WTC11 (cell line): ENCODE results near the gene PSME2. TPM values are rescaled to one million over a fixed set of nuclear protein-coding genes. Genes with fewer than 3 reads are reported as not detected.

Source experiments
- ATAC-seq: fragments of 200-7000 bp; cut with Tn5 transposase; 2 replicates; pipeline ENCODE4 v1.10.0; 2021; ENCODE audit warnings: mild to moderate bottlenecking, moderate library complexity
- CTCF ChIA-PET: fragments of 300-600 bp; sonication (Branson Sonifier 250); formaldehyde crosslinking; loops from one replicate; lab custom pipeline; 2021; ENCODE audit warnings: antibody characterized with exemption; lab: Charles Lee
- POLR2A ChIA-PET: fragments of 350-600 bp; sonication (Branson Sonifier 250); formaldehyde crosslinking; loops from one replicate; lab custom pipeline; 2021; ENCODE audit warnings: antibody characterized with exemption; lab: Charles Lee
- DNase-seq: peaks from one replicate; pipeline ENCODE4 v3.0.0; 2021; ENCODE audit warnings: low spot score
- H3K27ac Mint-ChIP-seq: 2 replicates; pipeline ENCODE4 v1.8.0; 2021; ENCODE audit warnings: mixed read lengths
- H3K27me3 Mint-ChIP-seq: 2 replicates; pipeline ENCODE4 v1.8.0; 2021; ENCODE audit warnings: low read depth, mild to moderate bottlenecking, moderate library complexity, mixed read lengths
- H3K36me3 Mint-ChIP-seq: 2 replicates; pipeline ENCODE4 v1.8.0; 2021; ENCODE audit warnings: mixed read lengths
- H3K4me1 Mint-ChIP-seq: 2 replicates; pipeline ENCODE4 v1.8.0; 2022; ENCODE audit warnings: mixed read lengths
- H3K4me3 Mint-ChIP-seq: 2 replicates; pipeline ENCODE4 v1.8.0; 2021; ENCODE audit warnings: mild to moderate bottlenecking, moderate library complexity, mixed read lengths
- H3K9me3 Mint-ChIP-seq: 2 replicates; pipeline ENCODE4 v1.8.0; 2021; ENCODE audit warnings: mixed read lengths
- ARID4B ChIP-seq: sonication (generic); formaldehyde crosslinking; IDR thresholded peaks from 2 replicates; pipeline ENCODE4 v1.8.0; 2023; ENCODE audit warnings: missing genetic modification reagents, mild to moderate bottlenecking, borderline replicate concordance
- ATF2 ChIP-seq: sonication (generic); formaldehyde crosslinking; IDR thresholded peaks from 2 replicates; pipeline ENCODE4 v1.8.1; 2022; ENCODE audit warnings: low read depth, missing genetic modification reagents, borderline replicate concordance
- CBFB ChIP-seq: sonication (generic); formaldehyde crosslinking; IDR thresholded peaks from 2 replicates; pipeline ENCODE4 v1.8.1; 2022; ENCODE audit warnings: mild to moderate bottlenecking, low read depth, missing genetic modification reagents
- CREB1 ChIP-seq: sonication (generic); formaldehyde crosslinking; IDR thresholded peaks from 2 replicates; pipeline ENCODE4 v1.8.0; 2023; ENCODE audit warnings: mild to moderate bottlenecking, missing genetic modification reagents
- CREM ChIP-seq: sonication (generic); formaldehyde crosslinking; IDR thresholded peaks from 2 replicates; pipeline ENCODE4 v1.8.1; 2022; ENCODE audit warnings: mild to moderate bottlenecking, missing genetic modification reagents, moderate library complexity
- CTCF ChIP-seq: fragments of 200-600 bp; IDR thresholded peaks from 2 replicates; pipeline ENCODE4 v1.8.0; 2022; ENCODE audit warnings: antibody characterized with exemption
- E2F1 ChIP-seq: sonication (generic); formaldehyde crosslinking; IDR thresholded peaks from 2 replicates; pipeline ENCODE4 v1.8.0; 2022; ENCODE audit warnings: mild to moderate bottlenecking, missing genetic modification reagents
- FOXJ3 ChIP-seq: sonication (generic); formaldehyde crosslinking; IDR thresholded peaks from 2 replicates; pipeline ENCODE4 v1.9.0; 2021; ENCODE audit warnings: missing genetic modification reagents, mild to moderate bottlenecking, borderline replicate concordance
- FOXP1 ChIP-seq: sonication (generic); formaldehyde crosslinking; IDR thresholded peaks from 2 replicates; pipeline ENCODE4 v1.8.0; 2022; ENCODE audit warnings: missing genetic modification reagents, mild to moderate bottlenecking, moderate library complexity, borderline replicate concordance
- IRF1 ChIP-seq: sonication (generic); formaldehyde crosslinking; IDR thresholded peaks from 2 replicates; pipeline ENCODE4 v1.8.0; 2023; ENCODE audit warnings: missing genetic modification reagents
- NFE2L1 ChIP-seq: sonication (generic); formaldehyde crosslinking; IDR thresholded peaks from 2 replicates; pipeline ENCODE4 v1.8.1; 2023; ENCODE audit warnings: missing genetic modification reagents
- PRRX2 ChIP-seq: fragments of 250-450 bp; sonication (Bioruptor Pico); IDR thresholded peaks from 2 replicates; pipeline ENCODE4 v1.8.0; 2021; ENCODE audit warnings: mild to moderate bottlenecking
- RELA ChIP-seq: sonication (generic); formaldehyde crosslinking; IDR thresholded peaks from 2 replicates; pipeline ENCODE4 v1.8.1; 2022; ENCODE audit warnings: missing genetic modification reagents, mild to moderate bottlenecking, borderline replicate concordance
- SOX15 ChIP-seq: fragments of 250-450 bp; sonication (Bioruptor Pico); IDR thresholded peaks from 2 replicates; pipeline ENCODE4 v1.9.0; 2021; ENCODE audit warnings: mild to moderate bottlenecking
- TEAD1 ChIP-seq: sonication (generic); formaldehyde crosslinking; IDR thresholded peaks from 2 replicates; pipeline ENCODE4 v1.8.0; 2022; ENCODE audit warnings: mild to moderate bottlenecking, missing genetic modification reagents
- TEAD4 ChIP-seq: sonication (generic); formaldehyde crosslinking; IDR thresholded peaks from 2 replicates; pipeline ENCODE4 v1.8.0; 2022; ENCODE audit warnings: mild to moderate bottlenecking, missing genetic modification reagents
- ZNF317 ChIP-seq: sonication (generic); formaldehyde crosslinking; IDR thresholded peaks from 2 replicates; pipeline ENCODE4 v1.8.1; 2023; ENCODE audit warnings: low read depth, mild to moderate bottlenecking, moderate library complexity, missing genetic modification reagents, borderline replicate concordance
- total RNA-seq: library from RNA; stranded (reverse); gene quantifications from 3 replicates; pipeline ENCODE4 v1.2.3, GENCODE V29; 2021
- TF ChIP-seq, protein P1 (sequence below): sonication (generic); formaldehyde crosslinking; IDR thresholded peaks from 2 replicates; pipeline ENCODE4 v1.8.0; 2022; ENCODE audit warnings: mild to moderate bottlenecking, missing genetic modification reagents
- TF ChIP-seq, protein P2 (sequence below): sonication (generic); formaldehyde crosslinking; IDR thresholded peaks from 2 replicates; pipeline ENCODE4 v1.8.1; 2022; ENCODE audit warnings: missing genetic modification reagents, borderline replicate concordance
- TF ChIP-seq, protein P3 (sequence below): fragments of 250-450 bp; sonication (Bioruptor Pico); IDR thresholded peaks from 2 replicates; pipeline ENCODE4 v1.9.0; 2021; ENCODE audit warnings: moderate library complexity, mild to moderate bottlenecking, inconsistent platforms, borderline replicate concordance

The PSME2 gene
- total RNA-seq, 1 experiment from 2014 or later: 103 TPM

DNA sequence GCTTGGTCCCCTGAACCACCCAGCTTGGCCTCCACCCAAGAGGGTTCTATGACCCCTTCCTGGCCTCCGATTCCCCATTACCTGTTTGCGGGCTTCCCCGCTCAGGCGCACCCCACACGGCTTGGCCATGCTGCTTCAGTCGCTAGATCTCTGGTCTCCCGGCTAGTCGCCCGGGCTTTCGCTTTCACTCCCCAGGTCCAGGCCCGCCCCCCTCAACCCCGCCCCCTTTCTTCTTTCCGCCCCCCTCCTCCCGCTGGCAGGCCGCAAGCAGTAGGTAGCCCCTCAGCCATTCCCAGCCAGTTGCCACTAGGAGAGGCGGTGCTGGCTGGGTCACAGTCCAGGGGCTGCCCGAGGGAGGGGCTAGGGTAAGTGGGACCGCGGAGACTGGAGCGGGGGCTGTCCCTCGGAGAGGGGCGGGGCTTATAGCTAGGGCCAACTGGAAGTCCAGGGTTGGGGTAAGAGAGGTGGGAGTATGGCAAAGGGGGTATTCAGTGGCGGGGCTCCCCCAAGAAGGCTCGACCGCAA lies at the start of gene PSME2 (continued):
- no peak for TF ChIP-seq CTCF
- TF ChIP-seq PRRX2: no peak
- TF ChIP-seq NFE2L1 (CRISPR knock-in tag): no peak
- TF ChIP-seq, protein P1, sequence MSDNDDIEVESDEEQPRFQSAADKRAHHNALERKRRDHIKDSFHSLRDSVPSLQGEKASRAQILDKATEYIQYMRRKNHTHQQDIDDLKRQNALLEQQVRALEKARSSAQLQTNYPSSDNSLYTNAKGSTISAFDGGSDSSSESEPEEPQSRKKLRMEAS (CRISPR knock-in tag): 0 out of 2 replicates have a peak, but pooled peaks have one; percentile 9
- TF ChIP-seq, protein P2, sequence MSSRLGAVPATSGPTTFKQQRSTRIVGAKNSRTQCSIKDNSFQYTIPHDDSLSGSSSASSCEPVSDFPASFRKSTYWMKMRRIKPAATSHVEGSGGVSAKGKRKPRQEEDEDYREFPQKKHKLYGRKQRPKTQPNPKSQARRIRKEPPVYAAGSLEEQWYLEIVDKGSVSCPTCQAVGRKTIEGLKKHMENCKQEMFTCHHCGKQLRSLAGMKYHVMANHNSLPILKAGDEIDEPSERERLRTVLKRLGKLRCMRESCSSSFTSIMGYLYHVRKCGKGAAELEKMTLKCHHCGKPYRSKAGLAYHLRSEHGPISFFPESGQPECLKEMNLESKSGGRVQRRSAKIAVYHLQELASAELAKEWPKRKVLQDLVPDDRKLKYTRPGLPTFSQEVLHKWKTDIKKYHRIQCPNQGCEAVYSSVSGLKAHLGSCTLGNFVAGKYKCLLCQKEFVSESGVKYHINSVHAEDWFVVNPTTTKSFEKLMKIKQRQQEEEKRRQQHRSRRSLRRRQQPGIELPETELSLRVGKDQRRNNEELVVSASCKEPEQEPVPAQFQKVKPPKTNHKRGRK (CRISPR knock-in tag): no peak
- TF ChIP-seq SOX15 (CRISPR knock-in tag): no peak
- no peak for TF ChIP-seq TEAD1 (CRISPR knock-in tag)

- Mint-ChIP-seq H3K9me3 (peaks cover 8% of the 10 kb centered on the region), H3K27me3 (no peaks in the 10 kb centered on the region), H3K36me3 (peaks cover 34% of the 10 kb centered on the region), H3K27ac (peak within 1 kb of the TSS; percentile 97), H3K4me3 (peak within 1 kb of the TSS; percentile 94), H3K4me1 (peaks cover 23% of the 10 kb centered on the region)
- DNase-seq (peak; percentile 84), ATAC-seq (peak; percentile 86)
- CTCF ChIA-PET: interaction anchor here (0.7 to 1.8 kb wide), 15 partner anchors 12 to 628 kb away, joined by 3 to 16 read pairs (median 4); partner anchors contain the start of genes AP1G2, CHMP4A, CIDEB and DCAF11
- POLR2A ChIA-PET: interaction anchor here (0.6 to 1.9 kb wide), 16 partner anchors 16 to 132 kb away, joined by 3 to 20 read pairs (median 5); partner anchors contain the start of genes CHMP4A, DCAF11, IRF9 and MDP1
- TF ChIP-seq TEAD4 (peak; percentile 56; the same call in 1 of the 2 replicates), IRF1 (CRISPR knock-in tag) (peak; percentile 87; the same call in 1 of the 2 replicates), ARID4B (CRISPR knock-in tag) (peak; percentile 89; the same call in 1 of the 2 replicates), CREM (CRISPR knock-in tag) (peak; percentile 61; the same call in 1 of the 2 replicates), FOXJ3 (0 out of 2 replicates have a peak, but pooled peaks have one; percentile 25), ZNF317 (CRISPR knock-in tag) (0 out of 2 replicates have a peak, but pooled peaks have one; percentile 10), FOXP1 (peak; percentile 54; the same call in 1 of the 2 replicates), CBFB (CRISPR knock-in tag) (peak; percentile 93), SOX15 (CRISPR knock-in tag) (no peak), E2F1 (peak; percentile 80), NFE2L1 (CRISPR knock-in tag) (peak; percentile 87), TEAD1 (CRISPR knock-in tag) (peak; percentile 72), CREB1 (CRISPR knock-in tag) (no peak), ATF2 (CRISPR knock-in tag) (no peak), RELA (CRISPR knock-in tag) (peak; percentile 70; the same call in 1 of the 2 replicates)
- TF ChIP-seq, protein P3, sequence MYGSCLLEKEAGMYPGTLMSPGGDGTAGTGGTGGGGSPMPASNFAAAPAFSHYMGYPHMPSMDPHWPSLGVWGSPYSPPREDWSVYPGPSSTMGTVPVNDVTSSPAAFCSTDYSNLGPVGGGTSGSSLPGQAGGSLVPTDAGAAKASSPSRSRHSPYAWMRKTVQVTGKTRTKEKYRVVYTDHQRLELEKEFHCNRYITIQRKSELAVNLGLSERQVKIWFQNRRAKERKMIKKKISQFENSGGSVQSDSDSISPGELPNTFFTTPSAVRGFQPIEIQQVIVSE: 0 out of 2 replicates have a peak, but pooled peaks have one; percentile 43
These were observed 49.0 kb upstream of the PSME2 start, which contains the start of gene TM9SF1 for GRCh38 chr14:24195186-24196070. TM9SF1 (minus strand) TSS chr14:24195441; CDS start chr14:24195019, 422 bp downstream.
